Endothelial cell of umbilical vein (primary cell): ENCODE measurements around the gene CEP350. TPM values are rescaled to one million over a fixed set of nuclear protein-coding genes. Genes with fewer than 3 reads are reported as not detected.

Source experiments
- BruUV-seq: library from RNA; stranded (reverse); fragments of 400-500 nt; replicated peaks from 2 replicates; lab custom pipeline; 2021; lab: Mats Ljungman, UMichigan
- CTCF ChIA-PET: fragments of 300-600, 350-600 bp; sonication (Branson Sonifier 250); formaldehyde crosslinking; loops from one replicate; lab custom pipeline; 2021; ENCODE audit warnings: antibody characterized with exemption, inconsistent platforms; lab: Charles Lee
- POLR2A ChIA-PET: fragments of 300-600, 350-600 bp; sonication (Branson Sonifier 250); formaldehyde crosslinking; loops from one replicate; lab custom pipeline; 2021; ENCODE audit warnings: antibody characterized with exemption, inconsistent platforms; lab: Charles Lee
- DNase-seq: peaks from one replicate; pipeline ENCODE4 v3.0.0-alpha.2; 2011; ENCODE audit warnings: low read depth, low spot score
- FAIRE-seq: peaks from 2 replicates; lab custom pipeline; 2011; peaks lifted over from hg19 to GRCh38; lab: Jason Lieb, UNC
- H2AFZ ChIP-seq: 2 replicates; pipeline ENCODE4 v1.6.0; 2012; ENCODE audit warnings: low read depth, low read length, control low read depth, inconsistent platforms
- H3K27ac ChIP-seq: 2 replicates; pipeline ENCODE4 v1.5.1; 2011; ENCODE audit warnings: low read depth, mild to moderate bottlenecking, control low read depth, low read length, moderate library complexity; ENCODE audit not compliant: insufficient read depth
- H3K27me3 ChIP-seq, 2 experiments: 2 replicates each; pipeline versions ENCODE4 v1.6.0 to v1.6.1; 2011; ENCODE audit warnings: low read length in 2 of 2, mixed read lengths in 1 of 2; ENCODE audit not compliant: control insufficient read depth in 2 of 2, insufficient read depth in 2 of 2
- H3K36me3 ChIP-seq, 2 experiments: 2 replicates in 1 of 2; 3 replicates in 1 of 2; pipeline ENCODE4 v1.5.1; 2011; ENCODE audit warnings: low read length in 2 of 2, mild to moderate bottlenecking in 1 of 2, moderate library complexity in 1 of 2; ENCODE audit not compliant: control insufficient read depth in 2 of 2, insufficient read depth in 2 of 2; ENCODE audit errors: extremely low read depth in 1 of 2
- H3K4me1 ChIP-seq: 3 replicates; pipeline ENCODE4 v1.5.1; 2011; ENCODE audit warnings: mild to moderate bottlenecking, low read length; ENCODE audit not compliant: control insufficient read depth, insufficient read depth; ENCODE audit errors: extremely low read depth
- H3K4me2 ChIP-seq: 2 replicates; pipeline ENCODE4 v1.6.1; 2011; ENCODE audit warnings: low read length, control low read depth, mixed read lengths; ENCODE audit not compliant: insufficient read depth
- H3K4me3 ChIP-seq, 3 experiments: fragments of 200-600 bp in 1 of 3; sonication (generic), shearing (Covaris generic) in 1 of 3; replicated peaks in 1 of 3; 2 replicates each; pipeline ENCODE4 v1.5.1; 2011 to 2016; ENCODE audit warnings: control low read depth in 3 of 3, low read length in 3 of 3, mild to moderate bottlenecking in 2 of 3, inconsistent platforms in 1 of 3, low read depth in 1 of 3, moderate library complexity in 1 of 3; ENCODE audit not compliant: insufficient read depth in 1 of 3
- H3K79me2 ChIP-seq: 2 replicates; pipeline ENCODE4 v1.6.0; 2012; ENCODE audit warnings: low read length, inconsistent platforms; ENCODE audit not compliant: control insufficient read depth, insufficient read depth
- H3K9ac ChIP-seq: replicated peaks from 2 replicates; pipeline ENCODE3; 2011; ENCODE audit warnings: low read length, control low read depth; ENCODE audit not compliant: insufficient read depth; ENCODE audit errors: extremely low read depth
- H3K9me1 ChIP-seq: replicated peaks from 3 replicates; pipeline ENCODE4 v1.6.0; 2011; ENCODE audit warnings: mild to moderate bottlenecking, low read length; ENCODE audit not compliant: control insufficient read depth, insufficient read depth; ENCODE audit errors: extremely low read depth
- H3K9me3 ChIP-seq: replicated peaks from 2 replicates; pipeline ENCODE4 v1.5.1; 2012; ENCODE audit warnings: low read length, inconsistent platforms; ENCODE audit not compliant: control insufficient read depth, insufficient read depth
- H4K20me1 ChIP-seq: replicated peaks from 2 replicates; pipeline ENCODE3; 2011; ENCODE audit warnings: mild to moderate bottlenecking, low read length; ENCODE audit not compliant: control insufficient read depth, insufficient read depth; ENCODE audit errors: extremely low read depth
- CTCF ChIP-seq, 2 donors: IDR thresholded peaks; 1 replicate in 1 of 2; 2 replicates in 1 of 2; pipeline ENCODE4 v1.5.1; 2011; ENCODE audit warnings: low read length in 2 of 2, mild to moderate bottlenecking in 2 of 2, moderate library complexity in 2 of 2, control low read depth in 1 of 2, inconsistent platforms in 1 of 2, low read depth in 1 of 2; ENCODE audit not compliant: insufficient read depth in 1 of 2; ENCODE audit errors: extremely low read depth in 1 of 2
- EZH2 ChIP-seq: IDR thresholded peaks from 2 replicates; pipeline ENCODE4 v1.6.1; 2012; ENCODE audit warnings: borderline replicate concordance, low read depth, mild to moderate bottlenecking, moderate library complexity, low read length, inconsistent platforms; ENCODE audit not compliant: severe bottlenecking
- FOS ChIP-seq: IDR thresholded peaks from 2 replicates; pipeline ENCODE4 v1.6.1; 2011; ENCODE audit warnings: mild to moderate bottlenecking, low read length, moderate library complexity, borderline replicate concordance; ENCODE audit not compliant: insufficient read depth
- GATA2 ChIP-seq: IDR thresholded peaks from 2 replicates; pipeline ENCODE4 v1.7.0; 2011; ENCODE audit warnings: low read depth, mild to moderate bottlenecking, moderate library complexity, mixed read lengths, low read length; ENCODE audit not compliant: insufficient read length, insufficient read depth
- JUN ChIP-seq: IDR thresholded peaks from 2 replicates; pipeline ENCODE4 v1.6.1; 2011; ENCODE audit warnings: borderline replicate concordance, low read depth; ENCODE audit not compliant: insufficient read length, insufficient read depth
- MAX ChIP-seq: IDR thresholded peaks from 2 replicates; pipeline ENCODE4 v1.6.1; 2011; ENCODE audit not compliant: insufficient read depth, insufficient read length
- MYC ChIP-seq: IDR thresholded peaks from one replicate; pipeline ENCODE4 v1.6.1; 2011; ENCODE audit warnings: mild to moderate bottlenecking, low read depth, low read length
- POLR2A ChIP-seq: IDR thresholded peaks from 2 replicates; pipeline ENCODE4 v1.6.1; 2012; ENCODE audit warnings: low read depth, mild to moderate bottlenecking, control low read depth, low read length
- POLR2AphosphoS5 ChIP-seq: IDR thresholded peaks from 2 replicates; pipeline ENCODE4 v1.6.1; 2012; ENCODE audit warnings: low read depth, mild to moderate bottlenecking, control low read depth, low read length, moderate library complexity; ENCODE audit not compliant: insufficient read depth
- dilution Hi-C: fragments of 300-500 bp; cut with MboI; formaldehyde crosslinking; loops from one replicate; pipeline ENCODE4 v1.15.0; 2019; ENCODE audit warnings: low sequenced_read_pairs; ENCODE audit not compliant: extremely low pct_ligation_motif_present
- intact Hi-C: fragments of 100-400 bp; cut with micrococcal nuclease; formaldehyde crosslinking; loops from one replicate; pipeline ENCODE4 v1.10.0; 2022
- polyA plus RNA-seq, 4 experiments: library from polyadenylated mRNA; depleted of rRNA in 3 of 4; stranded (reverse) in 3 of 4; unstranded in 1 of 4; fragments of >200 nt; gene quantifications; 2 replicates each; pipeline versions ENCODE4 v1.2.1 to v1.2.3, GENCODE V29; 2011 to 2012; ENCODE audit warnings: missing spikeins in 1 of 4
- total RNA-seq: library from RNA; stranded (reverse); gene quantifications from 2 replicates; pipeline ENCODE4 v1.2.3, GENCODE V29; 2021

CEP350 gene
- total and polyA plus RNA-seq, 2 donors (not counting 3 experiments of a cell fraction or from before 2014, with no cell fraction given) = 4.8 to 30.1 TPM

- FAIRE-seq (no peak), DNase-seq (no peak)
- no peak overlapping the region for H3K4me2 ChIP-seq
- POLR2A ChIA-PET = no interaction called here
- peaks cover 7% of the 10 kb centered on the region for H3K4me1 ChIP-seq
- H3K9ac ChIP-seq = no peak overlapping the region
- no peak overlapping the region for H2AFZ ChIP-seq
- no peaks in the 10 kb centered on the region for H3K9me3 ChIP-seq
- no TSS peak for BruUV-seq
- TF ChIP-seq EZH2 (no peak), CTCF (IDR thresholded peaks at IDR 0.05; ENCODE audit: extremely low read depth in 1 of 2, insufficient read depth in 1 of 2, low read depth in 1 of 2, low read length in 2 of 2) (no peak), JUN (no peak), POLR2A (no peak), MYC (no peak)
- intact Hi-C loops (no loop called here), dilution Hi-C loops (no loop called here)
- peaks cover 2 to 15% of the 10 kb centered on the region in 2 experiments for H3K36me3 ChIP-seq
- H3K79me2 ChIP-seq = no peaks in the 10 kb centered on the region
- no peaks in the 10 kb centered on the region for H3K9me1 ChIP-seq
- no peak overlapping the region for H3K4me3 ChIP-seq
- no peaks in the 10 kb centered on the region for H3K27me3 ChIP-seq
- CTCF ChIA-PET = interaction anchor here (1.0 kb wide), 1 partner anchor 20 kb away, joined by 3 read pairs; no protein-coding TSS in a partner anchor
- no peak overlapping the region for H3K27ac ChIP-seq
- no peaks in the 10 kb centered on the region for H4K20me1 ChIP-seq
These were observed 142.1 kb downstream of the CEP350 start for GRCh38 chr1:180096584-180097325.

- H3K9me3 ChIP-seq = no peaks in the 10 kb centered on the region
- H3K4me1 ChIP-seq = peaks cover 7% of the 10 kb centered on the region
- H3K27ac ChIP-seq = no peak overlapping the region
- intact Hi-C loops (no loop called here), dilution Hi-C loops (no loop called here)
- peaks cover 2 to 15% of the 10 kb centered on the region in 2 experiments for H3K36me3 ChIP-seq
- no peaks in the 10 kb centered on the region for H3K9me1 ChIP-seq
- no peak for DNase-seq
- no peak for FAIRE-seq
- TF ChIP-seq MYC = no peak
- no peak for TF ChIP-seq JUN
- no peak for TF ChIP-seq POLR2A
- TF ChIP-seq FOS = no peak
- no peak for TF ChIP-seq GATA2
- TF ChIP-seq CTCF (IDR thresholded peaks at IDR 0.05; ENCODE audit: extremely low read depth in 1 of 2, insufficient read depth in 1 of 2, low read depth in 1 of 2, low read length in 2 of 2) = no peak
- no peak for TF ChIP-seq POLR2AphosphoS5
- no peak for TF ChIP-seq EZH2
- TF ChIP-seq MAX = no peak
- POLR2A ChIA-PET = no interaction called here
- H3K27me3 ChIP-seq = no peaks in the 10 kb centered on the region
- no peak overlapping the region for H3K4me3 ChIP-seq
- CTCF ChIA-PET = interaction anchor here (1.0 kb wide), 1 partner anchor 20 kb away, joined by 3 read pairs; no protein-coding TSS in a partner anchor
- no TSS peak for BruUV-seq
- H2AFZ ChIP-seq = no peak overlapping the region
- H3K9ac ChIP-seq = no peak overlapping the region
- no peaks in the 10 kb centered on the region for H3K79me2 ChIP-seq
- H4K20me1 ChIP-seq = no peaks in the 10 kb centered on the region
- H3K4me2 ChIP-seq = no peak overlapping the region
These were observed 142.7 kb downstream of the CEP350 start for GRCh38 chr1:180097326-180097605.
